Neutrophil (primary cell): ENCODE data around the gene CDKAL1.

Experiments used
- H3K27ac ChIP-seq: fragments of 200-600 bp; sonication (generic); 2 replicates; pipeline ENCODE4 v1.5.1; 2016; ENCODE audit warnings: mild to moderate bottlenecking, moderate library complexity
- H3K27me3 ChIP-seq: fragments of 200-600 bp; sonication (generic); 2 replicates; pipeline ENCODE4 v1.6.0; 2016; ENCODE audit warnings: mild to moderate bottlenecking
- H3K36me3 ChIP-seq: fragments of 200-600 bp; sonication (generic); 2 replicates; pipeline ENCODE4 v1.5.1; 2017
- H3K4me1 ChIP-seq, 2 experiments: fragments of 200-600 bp in 1 of 2; sonication (generic) in 1 of 2; 1 replicate in 1 of 2; 2 replicates in 1 of 2; pipeline versions ENCODE4 v1.5.1 to v1.6.1; 2013 to 2016; ENCODE audit warnings: low read depth in 1 of 2, low read length in 1 of 2, mild to moderate bottlenecking in 1 of 2, moderate library complexity in 1 of 2; ENCODE audit not compliant: control insufficient read depth in 1 of 2, insufficient read depth in 1 of 2
- H3K4me3 ChIP-seq, 2 experiments: fragments of 200-600 bp in 1 of 2; sonication (generic) in 1 of 2; 1 replicate in 1 of 2; 2 replicates in 1 of 2; pipeline ENCODE4 v1.5.1; 2013 to 2016; ENCODE audit warnings: low read depth in 1 of 2, low read length in 1 of 2, mild to moderate bottlenecking in 1 of 2, moderate library complexity in 1 of 2
- H3K9me3 ChIP-seq: fragments of 200-600 bp; sonication (generic); 2 replicates; pipeline ENCODE4 v1.5.1; 2016
- TF ChIP-seq, protein P1 (sequence below): fragments of 200-600 bp; sonication (generic); IDR thresholded peaks from 2 replicates; pipeline ENCODE4 v1.5.1; 2016; ENCODE audit warnings: antibody characterized with exemption

The CDKAL1 gene

DNA sequence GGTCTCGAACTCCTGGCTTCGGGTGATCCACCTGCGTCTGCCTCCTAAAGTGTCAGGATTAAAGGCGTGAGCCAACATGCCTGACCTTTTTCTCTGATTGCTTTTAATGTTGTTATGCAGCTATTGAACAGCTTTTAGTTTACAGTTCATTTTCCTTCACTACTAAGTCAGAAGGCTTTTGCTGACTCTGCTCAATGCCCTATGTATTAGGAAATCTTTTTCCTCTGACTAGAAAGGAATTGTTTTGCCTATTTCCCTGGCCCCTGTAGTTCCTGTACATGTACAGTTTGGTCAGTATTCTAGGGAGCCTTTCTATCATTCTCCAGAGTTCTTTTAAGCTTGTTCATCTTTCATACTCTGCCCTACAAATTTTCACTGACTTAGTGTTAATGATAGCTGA, 280.2 kb downstream of the CDKAL1 start:
- Histone ChIP-seq H3K9me3 (no peaks in the 10 kb centered on the region), H3K27me3 (no peaks in the 10 kb centered on the region), H3K27ac (no peak overlapping the region), H3K4me1 (no peaks in the 10 kb centered on the region), H3K4me3 (no peak overlapping the region), H3K36me3 (no peaks in the 10 kb centered on the region)
- TF ChIP-seq, protein P1, sequence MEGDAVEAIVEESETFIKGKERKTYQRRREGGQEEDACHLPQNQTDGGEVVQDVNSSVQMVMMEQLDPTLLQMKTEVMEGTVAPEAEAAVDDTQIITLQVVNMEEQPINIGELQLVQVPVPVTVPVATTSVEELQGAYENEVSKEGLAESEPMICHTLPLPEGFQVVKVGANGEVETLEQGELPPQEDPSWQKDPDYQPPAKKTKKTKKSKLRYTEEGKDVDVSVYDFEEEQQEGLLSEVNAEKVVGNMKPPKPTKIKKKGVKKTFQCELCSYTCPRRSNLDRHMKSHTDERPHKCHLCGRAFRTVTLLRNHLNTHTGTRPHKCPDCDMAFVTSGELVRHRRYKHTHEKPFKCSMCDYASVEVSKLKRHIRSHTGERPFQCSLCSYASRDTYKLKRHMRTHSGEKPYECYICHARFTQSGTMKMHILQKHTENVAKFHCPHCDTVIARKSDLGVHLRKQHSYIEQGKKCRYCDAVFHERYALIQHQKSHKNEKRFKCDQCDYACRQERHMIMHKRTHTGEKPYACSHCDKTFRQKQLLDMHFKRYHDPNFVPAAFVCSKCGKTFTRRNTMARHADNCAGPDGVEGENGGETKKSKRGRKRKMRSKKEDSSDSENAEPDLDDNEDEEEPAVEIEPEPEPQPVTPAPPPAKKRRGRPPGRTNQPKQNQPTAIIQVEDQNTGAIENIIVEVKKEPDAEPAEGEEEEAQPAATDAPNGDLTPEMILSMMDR = no peak

GRCh38 chr6:20816126-20816525, 281.9 kb downstream of the CDKAL1 start:
- Histone ChIP-seq H3K36me3 (no peaks in the 10 kb centered on the region), H3K4me1 (no peaks in the 10 kb centered on the region), H3K9me3 (no peaks in the 10 kb centered on the region), H3K27ac (no peak overlapping the region), H3K27me3 (no peaks in the 10 kb centered on the region), H3K4me3 (no peak overlapping the region)
- TF ChIP-seq, protein P1 = no peak

- TF ChIP-seq, protein P1 = no peak
- H3K27ac ChIP-seq = no peak overlapping the region
- no peaks in the 10 kb centered on the region for H3K36me3 ChIP-seq
- no peaks in the 10 kb centered on the region for H3K9me3 ChIP-seq
- H3K4me1 ChIP-seq = no peaks in the 10 kb centered on the region
- no peak overlapping the region for H3K4me3 ChIP-seq
- no peaks in the 10 kb centered on the region for H3K27me3 ChIP-seq
Measured at GRCh38 chr6:20817806-20818320, 283.6 kb downstream of the CDKAL1 start.

- Histone ChIP-seq H3K9me3 (no peaks in the 10 kb centered on the region), H3K27ac (no peak overlapping the region), H3K4me3 (no peak overlapping the region), H3K4me1 (no peaks in the 10 kb centered on the region), H3K27me3 (no peaks in the 10 kb centered on the region), H3K36me3 (no peaks in the 10 kb centered on the region)
- TF ChIP-seq, protein P1 = no peak
Measured at GRCh38 chr6:20819774-20820400, 285.6 kb downstream of the CDKAL1 start.

DNA sequence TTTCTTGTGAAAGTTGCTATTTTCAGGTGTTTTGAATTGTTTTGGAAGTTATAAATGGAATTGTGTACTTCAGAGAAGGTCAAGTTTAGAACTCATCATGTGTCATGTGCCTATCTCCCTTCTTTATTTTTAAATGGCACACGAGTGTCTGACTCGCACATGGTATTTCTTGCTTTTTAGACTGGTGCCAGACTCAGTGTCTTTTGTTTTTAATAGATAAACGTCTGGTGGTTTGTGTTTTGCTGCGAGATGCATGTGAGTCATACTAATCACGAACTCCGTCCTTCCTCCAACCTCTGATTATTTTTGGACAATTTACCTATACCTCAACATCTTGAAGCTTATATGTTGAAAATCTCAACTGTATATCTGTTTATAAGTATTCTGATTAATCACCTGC, 292.1 kb downstream of the CDKAL1 start:
- TF ChIP-seq, protein P1 = no peak
- Histone ChIP-seq H3K9me3 (no peaks in the 10 kb centered on the region), H3K27me3 (no peaks in the 10 kb centered on the region), H3K27ac (no peak overlapping the region), H3K4me1 (no peaks in the 10 kb centered on the region), H3K36me3 (no peaks in the 10 kb centered on the region), H3K4me3 (no peak overlapping the region)
